GM18873 (cell line): ENCODE results near the gene PIEZO2.

Source experiments
- ATAC-seq: cut with Tn5 transposase; IDR thresholded peaks from one replicate; pipeline ENCODE4 v1.9.1; 2021; ENCODE audit warnings: mild to moderate bottlenecking, moderate library complexity, moderate number of reproducible peaks; ENCODE audit not compliant: unreplicated experiment, low FRiP score

PIEZO2 gene

DNA sequence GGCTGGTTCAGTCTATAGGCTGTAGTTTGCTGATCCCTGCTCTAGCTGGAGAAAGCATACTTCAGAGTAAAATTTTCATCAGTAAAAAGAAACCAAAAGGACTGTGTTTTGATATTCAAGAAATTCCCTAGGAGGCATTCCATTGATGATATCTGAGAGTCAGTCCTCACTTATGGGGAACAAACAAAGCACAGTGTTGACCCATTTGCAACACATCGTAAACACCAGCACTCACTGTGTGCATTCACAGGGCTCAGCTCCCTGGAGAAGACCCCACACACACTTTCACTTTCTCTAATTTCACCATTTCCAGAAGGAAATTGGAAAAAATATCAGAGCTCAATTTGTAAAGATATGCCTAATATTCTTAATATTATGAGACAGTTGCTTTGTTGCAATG lies 147.1 kb downstream of the PIEZO2 start:
- ATAC-seq: no peak

DNA sequence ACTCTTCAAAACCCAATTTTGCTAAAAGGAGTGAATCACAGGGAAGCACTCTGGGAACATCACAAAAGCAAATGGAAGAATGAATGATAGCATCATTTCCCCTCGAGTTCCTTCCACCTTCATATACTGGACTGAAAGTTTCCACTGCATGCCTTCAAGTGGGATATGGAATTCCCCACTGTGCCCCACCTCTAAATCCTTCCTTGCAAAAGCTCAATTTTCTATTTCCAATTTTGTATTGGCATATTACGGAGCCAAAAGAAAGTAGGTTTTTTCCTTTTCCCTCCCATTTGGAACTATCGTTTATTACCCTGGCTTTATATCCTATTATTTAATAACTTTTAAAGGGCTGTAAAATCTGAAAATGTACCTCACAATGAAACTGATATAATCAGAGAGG lies 149.3 kb downstream of the PIEZO2 start:
- ATAC-seq: no peak

DNA sequence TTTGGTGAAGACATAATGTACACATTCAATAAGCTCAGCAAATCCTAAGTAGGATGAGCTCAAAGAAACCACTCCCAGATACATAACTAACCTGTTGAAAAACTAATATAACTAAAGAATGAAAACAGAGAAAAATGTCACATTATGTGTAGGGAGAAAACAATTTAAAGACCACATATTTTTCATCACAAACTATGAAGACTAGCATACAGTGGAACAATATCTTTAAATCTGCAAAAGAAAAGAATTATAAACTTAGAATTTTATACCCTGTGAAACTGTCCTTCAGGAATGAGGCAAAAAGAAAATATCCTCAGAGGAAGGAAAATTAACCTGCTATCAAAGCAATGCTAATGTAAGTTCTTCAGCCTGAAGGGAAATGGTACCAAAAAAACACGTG lies 151.5 kb downstream of the PIEZO2 start:
- ATAC-seq: no peak

DNA sequence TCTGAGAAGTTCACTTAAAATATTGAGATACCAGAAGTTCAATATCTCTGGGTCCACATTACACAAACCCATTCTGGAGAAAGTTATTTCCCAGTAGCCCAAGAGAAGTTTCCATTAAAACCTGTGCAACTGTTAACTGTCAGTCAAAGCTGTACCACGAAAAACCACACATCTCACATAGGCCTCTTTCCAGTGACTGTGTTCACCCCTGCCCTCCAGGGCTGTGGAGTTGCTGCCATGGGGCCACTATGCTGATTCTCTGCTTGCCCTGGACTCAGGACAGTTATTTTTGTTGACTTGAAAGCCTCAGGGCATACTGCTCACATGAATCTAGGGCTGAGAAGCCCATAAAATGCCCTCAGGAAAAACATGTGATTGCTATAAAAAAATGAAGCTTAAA lies 153.8 kb downstream of the PIEZO2 start:
- no peak for ATAC-seq

DNA sequence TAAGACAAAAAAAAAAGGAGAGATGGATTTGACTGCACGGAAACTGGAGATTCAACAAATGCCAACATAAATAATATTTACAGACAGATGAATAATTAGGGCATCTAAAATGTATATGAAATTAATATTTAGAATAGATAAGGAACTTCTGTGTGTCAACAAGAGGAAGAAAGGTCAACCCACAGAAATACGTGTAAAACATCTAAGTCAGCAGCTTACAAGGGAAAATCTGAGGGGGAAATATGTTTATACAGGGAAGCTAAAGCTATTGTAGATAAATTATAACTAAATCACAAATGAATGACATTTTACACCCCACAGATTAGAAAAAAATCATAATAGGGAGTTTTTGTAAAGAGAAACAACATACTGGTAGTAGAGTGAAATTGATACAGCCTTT lies 159.9 kb downstream of the PIEZO2 start:
- ATAC-seq: no peak

DNA sequence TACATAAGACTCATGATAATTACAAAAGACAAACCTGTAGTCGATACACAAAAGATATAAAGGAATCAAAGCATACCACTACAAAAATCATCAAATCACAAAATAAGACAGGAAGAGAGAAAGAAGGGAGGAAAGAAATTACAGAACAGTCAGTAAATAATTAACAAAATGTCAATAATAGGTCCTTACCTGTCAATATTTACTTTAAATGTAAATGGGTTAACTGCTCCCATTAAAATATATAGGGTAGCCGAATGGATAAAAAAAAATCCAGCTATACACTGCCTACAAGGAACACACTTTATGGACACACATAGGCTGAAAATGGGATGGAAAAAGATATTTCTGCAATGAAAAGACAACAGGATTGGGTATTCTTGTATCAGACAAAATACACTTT lies 163.7 kb downstream of the PIEZO2 start:
- ATAC-seq: no peak

DNA sequence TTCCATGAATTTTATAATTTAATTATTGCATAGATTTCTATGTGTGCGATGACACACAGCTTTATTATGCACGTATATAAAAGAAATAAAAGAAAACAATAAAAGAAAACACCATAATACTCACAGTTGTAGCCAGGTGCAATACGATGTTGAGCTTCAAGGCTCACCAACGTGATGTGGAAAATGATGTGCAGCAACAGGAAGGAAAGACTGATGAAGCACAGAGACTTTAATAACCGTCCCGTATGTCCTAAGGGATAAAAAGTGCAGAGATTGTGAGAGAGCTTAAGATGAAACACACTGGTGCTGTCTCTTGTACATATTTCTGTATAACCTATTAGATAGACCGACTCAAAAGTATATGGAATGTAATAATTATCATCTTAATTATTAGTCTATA lies 170.0 kb downstream of the PIEZO2 start:
- no peak for ATAC-seq

DNA sequence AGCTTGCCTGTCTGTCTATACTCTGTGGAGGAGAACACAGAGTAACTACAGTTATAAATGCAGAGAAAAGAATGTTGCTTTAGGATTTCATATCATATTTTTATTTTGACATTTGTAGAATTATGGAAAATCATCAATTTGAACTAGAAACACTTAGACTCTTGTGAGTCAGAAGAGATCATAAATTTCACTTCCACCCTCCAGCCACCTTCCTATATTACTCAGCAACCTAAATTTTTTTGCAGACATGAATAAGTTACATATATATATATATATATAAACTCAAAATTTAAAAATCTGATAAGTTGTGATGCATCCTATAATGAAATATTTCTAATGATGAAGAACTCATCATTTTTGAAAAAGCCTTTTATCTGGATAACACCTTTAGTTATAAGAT lies 172.3 kb downstream of the PIEZO2 start:
- no peak for ATAC-seq

DNA sequence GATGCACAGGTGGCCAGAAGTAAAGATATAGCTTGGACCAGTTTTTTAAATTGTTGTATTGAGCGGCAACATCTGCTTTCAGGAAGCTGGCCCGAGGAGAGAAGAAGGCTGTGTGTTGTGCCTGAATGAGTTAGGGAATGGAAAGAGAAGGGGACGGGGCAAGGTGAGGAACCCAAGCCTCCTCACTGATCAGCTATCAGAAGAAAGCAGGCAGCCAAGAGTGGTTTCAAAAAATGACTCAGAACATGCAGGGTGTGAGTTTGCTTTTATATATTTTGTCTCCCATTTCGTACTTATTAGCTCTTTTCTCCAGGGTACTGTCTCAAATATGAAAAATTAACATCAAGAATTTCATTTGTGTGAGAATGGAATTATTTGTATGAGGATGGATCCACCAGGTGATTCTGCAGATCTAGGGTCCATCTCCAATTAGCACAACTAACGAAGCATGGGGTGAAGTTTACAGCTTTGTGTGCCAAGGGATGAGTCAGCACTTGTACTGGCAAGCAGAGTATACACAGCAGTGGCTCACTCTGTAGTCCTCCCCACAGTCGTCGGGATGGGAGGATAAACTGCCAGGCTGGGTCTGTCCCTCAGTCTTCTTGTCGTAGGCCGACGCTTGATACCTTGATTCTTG lies 175.7 kb downstream of the PIEZO2 start:
- no peak for ATAC-seq

DNA sequence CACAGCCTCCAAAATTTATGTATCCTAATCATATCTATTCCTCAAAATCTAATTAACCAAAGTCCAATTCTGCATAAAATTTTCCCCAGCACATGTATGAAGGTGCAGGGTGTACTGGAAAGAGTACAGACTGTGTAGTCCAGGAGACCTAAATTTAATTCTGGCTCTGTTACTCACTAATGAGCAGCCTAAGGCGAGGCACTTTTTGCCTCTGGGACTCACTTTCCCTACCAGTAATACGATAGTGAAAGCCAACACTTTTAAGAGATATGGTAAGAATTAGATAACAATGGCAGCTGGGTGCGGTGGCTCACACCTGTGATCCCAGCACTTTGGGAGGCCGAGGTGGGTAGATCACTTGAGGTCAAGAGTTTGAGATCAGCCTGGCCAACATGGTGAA lies 177.7 kb downstream of the PIEZO2 start:
- ATAC-seq: no peak

DNA sequence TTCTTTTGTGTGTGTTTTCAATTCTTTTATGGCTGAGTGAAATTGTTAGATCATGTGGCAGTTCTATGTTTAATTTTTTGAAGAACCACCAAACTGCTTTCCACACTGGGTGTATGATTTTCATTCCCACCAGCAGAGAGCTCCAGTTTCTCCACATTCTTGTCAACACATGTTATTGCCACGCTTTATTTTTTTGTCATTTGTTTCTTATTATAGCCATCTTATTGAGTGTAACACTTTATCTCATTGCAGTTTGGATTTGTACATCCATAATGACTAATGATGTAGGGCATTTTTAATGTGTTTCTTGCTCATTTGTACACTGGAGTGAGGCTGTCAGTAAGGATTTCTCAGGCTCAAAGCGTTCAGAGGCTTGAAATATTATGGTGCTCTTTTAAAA lies 184.2 kb downstream of the PIEZO2 start:
- no peak for ATAC-seq

DNA sequence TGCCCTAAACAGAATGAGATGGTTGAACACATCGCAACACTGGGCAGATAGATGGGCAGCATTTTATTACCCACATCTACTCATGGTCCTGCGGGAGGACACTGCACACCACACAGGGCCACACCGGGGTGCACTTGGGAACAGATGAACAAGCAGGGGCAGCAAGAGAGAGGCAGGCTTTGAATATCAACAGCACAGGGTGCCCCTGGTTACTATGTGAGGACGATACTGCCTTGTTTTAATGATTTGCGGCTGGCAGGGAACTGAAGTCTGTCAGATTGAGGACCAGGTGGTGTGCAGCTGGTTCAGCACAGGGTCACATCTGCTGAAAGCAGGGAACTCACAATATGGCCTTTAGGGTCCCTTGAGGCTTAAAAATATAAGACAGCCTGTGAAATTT lies 195.7 kb downstream of the PIEZO2 start:
- ATAC-seq: no peak

DNA sequence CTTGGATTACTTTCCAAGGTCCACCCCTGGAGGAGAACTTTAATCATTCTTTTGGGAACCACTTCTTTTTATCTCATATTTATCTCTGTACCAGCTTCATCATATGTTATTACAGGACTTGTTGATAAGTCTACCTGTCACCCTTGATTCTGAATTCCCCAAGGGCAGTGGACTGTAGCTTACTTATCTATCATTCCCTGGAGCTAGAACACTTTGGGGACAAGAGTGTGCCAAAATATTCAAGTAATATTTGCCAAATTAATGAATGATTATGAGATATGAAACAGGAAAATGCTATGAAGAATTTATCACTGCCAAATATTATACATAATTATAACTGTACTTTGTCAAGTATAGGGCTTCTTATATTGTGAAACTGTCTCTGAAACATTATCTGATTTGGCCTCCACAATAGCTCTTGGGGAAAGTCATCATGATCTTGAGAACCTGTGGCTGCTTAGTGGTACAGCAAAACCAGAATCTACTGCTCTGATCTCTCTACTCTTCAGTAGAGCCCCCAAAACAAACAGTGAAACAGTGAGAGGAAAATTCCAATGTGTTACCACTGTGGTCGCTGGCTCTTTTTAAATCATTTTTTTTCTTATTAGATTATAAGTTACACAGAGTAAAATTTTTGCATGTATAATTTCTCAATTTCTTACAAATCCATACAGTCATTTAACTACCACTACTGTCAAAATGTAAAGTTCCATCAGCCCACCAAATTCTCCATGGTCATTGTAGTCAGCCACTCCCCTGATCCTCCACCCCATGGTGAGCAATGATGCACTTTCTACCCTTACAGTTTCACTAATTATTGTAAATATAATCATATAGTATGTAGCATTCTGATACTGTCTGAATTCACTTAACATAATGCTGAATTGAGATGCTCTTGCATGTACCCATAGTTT lies 197.5 kb downstream of the PIEZO2 start:
- ATAC-seq: no peak

DNA sequence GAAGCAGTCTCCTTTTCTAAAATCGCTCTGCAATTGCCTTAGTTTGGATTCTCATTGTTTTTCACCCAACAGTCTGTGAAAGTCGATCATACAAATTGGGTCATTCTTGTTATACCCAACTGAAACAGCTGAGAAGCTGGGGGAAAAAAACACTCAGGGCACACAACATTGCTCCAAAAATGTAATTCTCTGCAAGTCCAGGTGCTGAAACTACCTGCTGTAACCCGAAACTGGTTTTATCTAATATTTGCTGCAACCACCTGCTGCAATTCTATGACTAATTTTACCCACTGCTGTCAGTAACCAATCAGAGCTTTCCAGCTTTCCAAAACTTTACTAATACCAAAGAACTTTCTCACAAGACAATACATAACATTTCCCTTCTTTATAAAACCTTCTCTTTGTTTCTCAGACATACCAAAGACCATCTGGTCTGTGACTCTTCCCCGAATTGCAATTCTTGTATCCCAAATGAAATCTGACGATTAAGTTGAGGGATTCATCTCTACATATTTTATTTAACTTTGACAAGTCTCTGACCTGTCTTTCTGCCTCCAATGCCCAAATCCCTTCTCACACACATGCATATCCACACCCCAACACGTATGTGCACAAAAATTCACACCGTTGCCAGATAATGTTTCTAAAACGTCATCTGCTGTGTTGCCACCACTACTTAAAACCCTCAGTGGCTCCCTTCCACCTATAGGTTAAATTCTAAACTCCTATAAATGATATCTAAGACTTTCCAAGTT lies 198.3 kb downstream of the PIEZO2 start:
- ATAC-seq: peak; percentile 51

DNA sequence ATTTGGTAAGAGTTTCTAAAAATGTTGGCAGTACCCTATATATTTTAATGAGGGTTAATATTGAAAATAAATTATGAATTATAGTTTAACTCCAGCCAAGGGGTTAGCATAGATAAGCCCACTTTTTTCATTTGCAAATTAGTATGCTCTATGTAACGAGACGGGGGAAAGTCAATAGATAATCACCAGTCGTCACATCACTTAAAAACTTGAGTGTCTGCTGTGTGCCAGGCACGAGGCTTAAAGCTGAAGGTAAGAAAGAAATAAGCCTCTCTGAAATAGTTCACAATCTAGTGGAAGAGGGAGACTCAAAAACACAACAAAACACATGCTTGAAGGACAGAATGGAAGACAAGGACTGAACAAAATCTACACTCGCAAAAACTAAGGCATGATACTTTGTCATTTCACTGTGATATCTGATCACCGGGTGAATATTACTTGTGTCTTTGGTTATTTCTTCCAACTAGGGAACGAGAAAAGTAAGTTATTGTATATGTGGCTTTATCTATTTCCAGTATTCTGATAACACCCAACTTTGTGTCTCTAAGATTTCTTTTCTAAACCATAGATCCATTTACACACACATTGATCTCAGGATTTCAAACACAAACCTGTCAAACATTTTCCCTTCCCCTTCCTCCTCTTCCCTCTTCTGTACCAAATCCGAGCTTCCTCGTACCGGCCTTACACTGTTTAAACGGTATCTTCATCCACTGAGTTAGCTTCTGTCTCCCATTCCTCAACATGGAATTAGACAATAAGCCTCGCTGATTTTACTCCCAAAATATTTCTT lies 199.1 kb downstream of the PIEZO2 start:
- no peak for ATAC-seq

DNA sequence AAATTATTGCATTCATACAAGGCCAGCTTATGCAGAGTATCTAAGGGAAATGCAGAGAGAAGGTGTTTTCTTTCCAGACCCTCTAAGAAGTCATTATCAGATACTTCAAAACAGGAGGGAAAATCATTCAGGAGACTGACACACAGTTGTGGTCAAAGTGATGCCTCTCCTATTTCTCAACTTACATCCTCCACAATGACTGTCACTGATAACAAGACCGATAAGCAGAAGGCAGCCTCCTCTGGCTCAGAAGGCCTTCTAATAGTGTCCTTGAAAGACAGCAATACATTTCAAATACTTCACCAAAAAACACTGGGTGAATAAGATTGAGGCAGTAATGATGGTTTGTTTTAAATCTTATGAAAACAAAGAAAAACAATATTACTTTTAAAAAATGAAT lies 199.7 kb downstream of the PIEZO2 start:
- ATAC-seq: no peak

DNA sequence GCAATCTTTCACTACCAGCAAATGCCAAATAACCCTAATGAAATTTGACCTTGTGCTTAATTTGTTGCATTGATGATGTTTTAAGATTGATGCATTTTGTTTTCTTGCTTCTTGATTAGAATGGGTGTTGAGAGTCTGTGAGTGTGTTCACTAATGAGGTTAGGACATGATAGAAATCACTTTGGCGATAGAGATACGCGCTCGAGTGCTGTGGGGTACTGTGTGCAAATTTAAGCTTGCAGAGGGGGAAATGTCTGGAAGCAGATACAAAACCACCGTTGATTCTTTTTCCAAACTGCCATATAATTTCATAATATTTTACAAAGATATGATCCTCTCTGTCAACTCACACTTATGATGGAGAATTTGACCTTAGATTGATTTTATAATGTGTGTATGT lies 200.9 kb downstream of the PIEZO2 start:
- no peak for ATAC-seq

DNA sequence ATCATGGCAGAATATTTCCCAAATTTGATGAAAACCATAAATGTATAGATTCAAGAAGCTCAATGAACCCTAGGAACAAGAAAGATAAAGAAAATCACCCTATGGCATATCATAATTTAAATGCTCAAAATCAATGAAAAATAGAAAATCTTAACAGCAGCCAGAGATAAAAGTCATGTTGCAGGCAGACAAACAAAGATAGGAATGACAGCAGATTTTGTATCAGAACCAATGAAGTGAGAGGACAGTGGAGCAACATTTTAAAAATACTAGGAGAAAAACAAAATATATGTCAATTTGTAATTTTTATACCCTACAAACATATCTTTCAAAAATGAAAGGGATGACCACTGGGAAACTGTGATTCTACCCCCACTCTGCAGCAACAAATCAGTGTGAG lies 203.3 kb downstream of the PIEZO2 start:
- ATAC-seq: no peak

DNA sequence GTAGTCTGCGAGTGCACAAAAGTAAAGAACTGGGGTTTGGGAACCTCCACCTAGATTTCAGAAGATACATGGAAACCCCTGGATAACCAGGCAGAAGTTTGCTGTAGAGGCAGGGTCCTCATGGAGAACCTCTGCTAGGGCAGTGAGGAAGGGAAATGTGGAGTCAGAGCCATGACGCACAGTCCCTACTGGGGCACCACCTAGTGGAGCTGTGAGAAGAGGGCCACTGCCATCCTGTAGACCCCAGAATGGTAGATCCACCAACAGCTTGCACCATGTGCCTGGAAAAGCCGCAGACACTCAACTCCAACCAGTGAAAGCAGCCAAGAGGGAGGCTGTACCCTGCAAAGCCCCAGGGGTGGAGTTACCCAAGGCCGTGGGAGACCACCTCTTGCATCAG lies 206.4 kb downstream of the PIEZO2 start:
- no peak for ATAC-seq

DNA sequence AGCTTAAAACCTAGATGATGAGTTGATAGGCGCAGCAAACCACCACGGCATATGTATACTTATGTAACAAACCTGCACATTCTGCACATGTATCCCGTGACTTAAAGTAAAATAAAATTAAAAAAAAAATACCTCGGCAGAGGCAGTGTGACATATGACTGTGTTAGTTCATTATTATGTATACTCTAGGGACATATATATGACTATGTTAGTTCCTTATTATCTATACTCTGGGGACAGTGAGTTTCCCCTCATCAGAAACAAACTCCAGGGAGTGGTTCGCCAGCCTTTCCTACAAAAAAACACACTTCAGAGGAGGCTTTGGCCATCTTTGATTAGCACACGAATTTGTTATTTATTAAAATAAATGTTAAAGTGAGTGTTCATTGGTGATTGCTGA lies 209.5 kb downstream of the PIEZO2 start:
- no peak for ATAC-seq
